Stimulated activated CD8-positive, alpha-beta memory T cell treated with anti-CD3 and anti-CD28 coated beads, Interleukin-15, amount 100 ng/mL, for 4 hours (primary cell): Measurements from ENCODE around the gene PELO.

ENCODE experiments used
- DNase-seq, 2 donors: peaks; one replicate each; pipeline ENCODE4 v3.0.0-alpha.2; 2020; ENCODE audit warnings: low read depth in 2 of 2

The PELO gene

GRCh38 chr5:52771343-52772039 is 16.2 kb upstream of the PELO start:
- DNase-seq = no peak

DNA sequence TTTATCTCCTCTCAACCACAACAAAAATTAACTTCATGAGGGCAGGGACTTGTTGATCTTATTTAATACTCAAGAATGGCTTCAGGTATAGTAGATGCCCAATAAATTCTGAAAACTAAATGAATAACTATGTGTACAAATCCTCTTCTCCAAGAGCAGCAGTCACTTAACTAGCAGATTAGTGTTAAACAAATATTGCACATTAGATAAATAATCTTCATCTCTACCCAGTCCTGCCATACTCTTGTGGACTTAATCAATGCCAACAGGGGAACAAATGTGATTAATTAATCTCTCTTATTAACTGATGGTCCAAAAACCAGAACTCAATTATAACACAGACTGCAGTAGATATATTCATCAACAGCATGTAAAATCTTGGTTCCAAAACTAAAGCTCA is 15.0 kb upstream of the PELO start:
- no peak for DNase-seq

DNA sequence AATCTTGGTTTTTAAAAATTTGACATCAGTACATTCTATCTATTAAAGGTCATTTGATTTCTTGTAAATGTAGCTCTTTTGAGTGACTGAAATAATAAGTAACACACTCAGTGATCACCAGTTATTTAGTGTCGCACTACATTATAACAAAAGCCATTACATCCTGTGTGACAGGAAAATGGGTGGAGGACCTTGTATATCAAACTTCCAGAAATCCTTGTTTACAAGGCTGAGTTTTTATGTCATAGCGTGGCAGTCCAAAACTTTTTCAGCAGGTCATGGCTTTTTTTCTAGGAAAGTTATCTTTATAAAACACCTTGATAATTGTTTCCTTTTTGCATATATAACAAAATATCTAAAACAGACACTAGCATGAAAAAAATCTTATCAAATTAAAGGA is 14.4 kb upstream of the PELO start:
- no peak for DNase-seq

- no peak for DNase-seq
Measured at GRCh38 chr5:52774005-52774410, 13.7 kb upstream of the PELO start.

DNA sequence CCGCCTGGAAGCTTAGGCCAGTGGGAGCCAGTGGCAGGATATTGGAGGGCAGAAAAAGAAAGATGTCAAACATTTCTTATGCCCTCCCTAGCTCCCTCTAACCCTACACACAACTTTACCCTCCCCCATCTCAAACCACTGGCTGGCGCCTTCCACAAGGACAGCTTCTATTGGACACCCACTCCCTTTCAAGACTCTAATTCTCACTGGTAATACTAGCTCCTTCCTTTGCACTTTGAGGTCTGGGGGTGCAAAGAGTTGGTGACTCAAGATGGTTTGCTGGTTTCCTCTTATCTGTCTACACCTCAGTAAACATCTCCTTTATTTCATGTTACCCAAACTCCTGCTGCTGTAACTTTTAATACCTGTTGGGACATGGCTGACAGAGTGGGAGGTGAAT is 11.6 kb upstream of the PELO start:
- no peak for DNase-seq

DNA sequence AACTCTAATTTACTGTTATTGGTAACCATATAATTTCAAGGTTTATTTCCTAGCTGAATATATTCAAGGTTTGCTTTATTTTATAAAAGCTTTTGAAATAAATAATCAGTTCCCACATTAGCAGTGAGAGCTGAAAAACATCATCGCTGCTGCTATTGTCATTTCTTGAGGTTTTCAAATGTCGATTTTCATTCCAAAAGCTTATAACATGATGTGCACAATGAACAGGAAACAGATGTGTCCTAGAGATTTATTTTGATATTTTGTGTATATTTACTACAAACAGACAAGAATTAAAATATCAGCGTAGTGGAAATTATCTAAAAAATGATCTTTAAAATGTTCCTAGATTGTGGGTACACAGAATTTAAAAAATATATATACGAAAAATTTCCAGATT is 10.5 kb upstream of the PELO start:
- no peak for DNase-seq

GRCh38 chr5:52778781-52779180 is 8.9 kb upstream of the PELO start:
- DNase-seq = no peak

DNA sequence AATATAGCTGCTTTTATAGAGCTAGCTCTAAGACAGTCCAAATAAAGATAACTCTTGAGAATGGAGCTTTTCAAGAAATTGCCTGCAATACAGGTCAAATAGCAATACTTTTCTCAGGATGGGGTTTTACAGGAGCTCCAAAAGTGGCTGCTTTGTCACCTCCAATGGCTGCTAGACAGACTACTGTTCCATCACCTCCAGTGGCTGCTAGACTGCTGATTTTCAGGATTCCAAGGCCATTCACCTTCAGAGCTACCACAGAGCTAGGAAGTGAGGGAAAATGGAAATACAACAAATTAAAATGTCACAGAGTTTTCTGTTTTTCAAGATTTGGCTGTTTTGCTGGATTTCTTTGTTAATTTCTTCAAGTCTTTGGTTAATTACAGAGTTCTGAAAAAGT is 8.5 kb upstream of the PELO start:
- no peak for DNase-seq

DNA sequence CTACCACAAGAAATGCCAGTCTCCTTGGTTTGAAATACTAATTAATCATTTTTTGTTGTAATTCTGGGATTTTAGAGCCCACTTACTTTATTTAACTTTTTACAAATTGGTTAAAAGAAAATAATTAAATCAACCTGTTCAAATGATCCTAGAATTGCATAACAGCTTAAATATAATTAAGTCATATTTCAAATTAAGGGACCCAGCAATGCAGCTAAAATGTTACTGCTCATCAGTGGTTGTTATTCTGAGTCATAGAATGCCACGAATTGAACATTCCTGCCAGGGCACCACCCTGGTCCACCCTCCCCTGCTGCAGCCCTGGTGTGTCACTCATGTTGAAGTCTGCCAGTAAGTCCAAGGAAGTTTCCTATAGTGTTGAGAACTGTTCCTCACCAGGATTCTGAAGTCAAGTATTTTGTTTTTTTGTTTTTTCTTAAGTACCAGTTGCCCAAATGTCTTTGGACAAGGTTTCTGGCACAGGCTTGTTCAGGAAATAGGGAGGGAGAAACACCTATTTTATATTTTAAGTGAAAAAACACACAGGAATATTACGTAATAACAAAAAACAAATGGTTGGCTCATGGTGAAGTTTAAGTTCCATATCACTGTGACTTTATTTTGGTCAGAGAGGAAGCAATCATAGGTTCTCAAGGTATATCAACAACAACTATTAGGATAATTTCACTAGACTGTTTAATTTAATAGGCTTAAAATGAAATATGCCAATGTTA is 4.3 kb upstream of the PELO start:
- DNase-seq = no peak

DNA sequence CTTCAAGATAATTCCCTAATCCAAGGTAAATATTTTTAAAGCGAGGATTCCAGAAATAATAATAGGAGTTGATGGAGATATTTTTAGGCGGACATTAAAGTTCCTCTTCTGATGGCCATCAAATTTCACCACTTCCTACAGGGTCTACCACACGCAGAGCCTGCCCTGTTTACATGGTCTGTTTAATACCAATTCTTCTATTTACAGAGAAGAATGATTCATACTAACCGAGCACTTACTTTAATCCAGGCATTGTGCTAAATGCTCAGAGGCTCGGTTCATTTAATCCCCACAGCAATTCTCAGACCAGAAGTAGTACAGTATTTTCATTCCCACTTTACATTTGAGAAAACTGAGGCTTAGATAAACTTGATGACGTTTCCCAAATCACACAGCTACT is 3.0 kb upstream of the PELO start:
- DNase-seq = no peak

DNA sequence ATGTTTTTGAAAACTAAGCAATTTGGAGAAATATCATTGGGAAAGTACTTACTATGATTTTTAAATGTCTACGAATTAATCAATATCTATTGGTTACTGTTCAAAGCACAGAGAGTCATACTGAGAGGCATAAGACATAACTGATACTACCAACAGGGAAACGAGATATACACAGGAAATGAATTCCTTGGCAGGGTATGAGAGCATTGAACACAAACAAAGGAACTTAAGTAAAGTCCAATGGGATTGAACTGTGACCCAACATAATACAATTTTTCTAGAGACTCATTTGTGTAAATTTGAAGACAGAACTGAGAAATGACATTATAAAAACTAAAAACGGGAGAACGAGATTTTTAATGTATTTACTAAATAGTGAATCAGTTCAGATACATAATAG is 1.3 kb upstream of the PELO start:
- no peak for DNase-seq

DNA sequence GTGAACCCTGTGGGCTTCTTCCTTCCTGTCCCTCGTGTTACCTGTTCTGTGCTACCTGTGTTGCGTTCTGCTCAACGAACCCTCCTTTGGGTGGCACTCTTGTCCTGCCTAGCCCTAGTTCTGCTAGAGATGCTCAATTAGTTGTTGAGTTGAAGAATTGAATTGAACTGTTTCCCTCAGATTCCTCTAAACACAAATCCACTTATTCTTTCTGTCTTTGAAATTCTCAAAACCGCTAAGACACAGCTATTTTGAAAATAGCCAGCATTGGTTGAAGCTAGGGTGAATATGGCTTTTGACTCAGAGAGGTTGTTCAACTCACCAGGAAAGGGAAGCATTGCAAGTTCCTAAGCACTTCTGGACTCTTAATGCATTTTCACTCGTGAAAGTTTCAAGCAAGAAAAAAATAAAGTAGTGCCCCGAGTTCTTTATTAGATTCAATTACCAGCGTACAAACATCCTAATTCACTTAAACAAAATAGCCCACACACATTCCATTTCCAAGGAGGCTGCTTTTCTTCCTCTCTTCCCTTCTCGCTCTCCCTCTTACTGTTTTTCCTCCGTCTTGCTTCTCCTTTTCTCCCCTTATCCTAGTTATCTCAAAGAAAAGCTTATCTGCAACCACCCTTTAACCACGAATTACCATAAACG is 642 bp upstream of the PELO start:
- DNase-seq = no peak

GRCh38 chr5:52788505-52788821 is 747 bp downstream of the PELO start:
- no peak for DNase-seq

- no peak for DNase-seq
Measured at GRCh38 chr5:52789378-52789777, 1.7 kb downstream of the PELO start.

GRCh38 chr5:52789851-52790250 is 2.1 kb downstream of the PELO start:
- DNase-seq = no peak

- DNase-seq = no peak
Measured at GRCh38 chr5:52791366-52791765, 3.6 kb downstream of the PELO start.

- no peak for DNase-seq
Measured at GRCh38 chr5:52794519-52794918, 6.8 kb downstream of the PELO start.

- no peak for DNase-seq
Measured at GRCh38 chr5:52796031-52796430, 8.3 kb downstream of the PELO start.

DNA sequence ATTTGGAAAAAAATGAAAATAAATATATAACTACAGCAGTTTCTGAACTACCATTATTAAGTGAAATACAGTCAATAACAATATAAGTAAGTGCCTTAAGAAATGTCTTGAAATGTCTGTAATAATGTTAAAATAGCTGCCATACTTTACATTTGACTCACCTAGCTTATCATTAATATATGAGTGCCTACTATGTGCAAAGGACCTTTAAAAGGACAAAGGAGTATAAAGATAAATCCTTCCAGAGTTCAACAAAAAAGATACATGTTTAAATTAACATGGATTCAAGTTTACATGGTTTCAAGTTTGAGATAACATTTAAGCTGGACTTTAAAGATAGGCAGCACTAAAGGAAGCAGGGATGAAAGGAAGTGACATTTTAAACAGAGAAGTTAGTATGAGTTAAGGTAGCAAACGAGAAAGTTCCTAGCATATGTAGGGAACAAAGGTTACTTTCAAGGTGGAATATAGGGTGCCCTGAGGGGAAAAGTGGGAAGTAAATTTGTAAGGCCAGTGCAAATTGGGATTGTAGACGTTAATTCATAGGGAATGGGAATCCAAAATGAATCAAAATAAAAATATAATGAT is 8.9 kb downstream of the PELO start:
- no peak for DNase-seq

- DNase-seq = no peak
Measured at GRCh38 chr5:52798938-52799337, 11.2 kb downstream of the PELO start.

GRCh38 chr5:52799358-52799982 is 11.8 kb downstream of the PELO start:
- DNase-seq = no peak

GRCh38 chr5:52799983-52800393 is 12.3 kb downstream of the PELO start:
- DNase-seq = peak; percentile 89 to 93
